Activated CD4-positive, alpha-beta T cell treated with anti-CD3 and anti-CD28 coated beads for 48 hours (primary cell): ENCODE measurements around the gene KCNK3.
"Not testable (repeated sequence)": the region's sequence is repeated elsewhere in the genome, so short reads cannot be mapped to it uniquely, and the experiment has no call there.

Experiments used
- DNase-seq: peaks from one replicate; pipeline ENCODE4 v3.0.0-alpha.2; 2020

KCNK3 gene

GRCh38 chr2:26760991-26761390 is 68.5 kb downstream of the KCNK3 start:
- not testable (repeated sequence) for DNase-seq

GRCh38 chr2:26763019-26763418 is 70.5 kb downstream of the KCNK3 start:
- no peak for DNase-seq

GRCh38 chr2:26764078-26764887 is 71.8 kb downstream of the KCNK3 start, which contains the start of gene SLC35F6:
SLC35F6 (plus strand) TSS chr2:26764284; CDS start chr2:26764350, 66 bp downstream.
- peak; percentile 86 for DNase-seq

- no peak for DNase-seq
Measured at GRCh38 chr2:26764906-26765305, 72.4 kb downstream of the KCNK3 start.

GRCh38 chr2:26765475-26766200 is 73.1 kb downstream of the KCNK3 start:
- no peak for DNase-seq

GRCh38 chr2:26767129-26767528 is 74.6 kb downstream of the KCNK3 start:
- DNase-seq, result no peak

GRCh38 chr2:26767894-26768487 is 75.5 kb downstream of the KCNK3 start:
- DNase-seq, result no peak

GRCh38 chr2:26768759-26769088 is 76.2 kb downstream of the KCNK3 start:
- no peak for DNase-seq

GRCh38 chr2:26769089-26769761 is 76.7 kb downstream of the KCNK3 start:
- peak; percentile 13 for DNase-seq

GRCh38 chr2:26770986-26771586 is 78.6 kb downstream of the KCNK3 start:
- DNase-seq, result peak; percentile 51

- DNase-seq, result peak; percentile 41
Measured at GRCh38 chr2:26772064-26773001, 79.8 kb downstream of the KCNK3 start.

GRCh38 chr2:26776195-26776800 is 83.8 kb downstream of the KCNK3 start:
- DNase-seq, result no peak

- DNase-seq, result no peak
Measured at GRCh38 chr2:26778098-26778497, 85.6 kb downstream of the KCNK3 start.

- no peak for DNase-seq
Measured at GRCh38 chr2:26778507-26778906, 86.0 kb downstream of the KCNK3 start.

GRCh38 chr2:26780203-26780760 is 87.8 kb downstream of the KCNK3 start:
- DNase-seq, result no peak
